HG02840 (cell line): ENCODE results near the gene TLR2.

Experiments used
- ATAC-seq: cut with Tn5 transposase; IDR thresholded peaks from one replicate; pipeline ENCODE4 v1.9.1; 2021; ENCODE audit warnings: mild to moderate bottlenecking, moderate library complexity, moderate number of reproducible peaks; ENCODE audit not compliant: unreplicated experiment, low FRiP score

The TLR2 gene

GRCh38 chr4:153684182-153684970 is at the start of gene TLR2:
Gene TLR2 (plus strand): TSS chr4:153684280. CDS start chr4:153702908, 18,628 bp downstream.
- ATAC-seq, result peak; percentile 92

DNA sequence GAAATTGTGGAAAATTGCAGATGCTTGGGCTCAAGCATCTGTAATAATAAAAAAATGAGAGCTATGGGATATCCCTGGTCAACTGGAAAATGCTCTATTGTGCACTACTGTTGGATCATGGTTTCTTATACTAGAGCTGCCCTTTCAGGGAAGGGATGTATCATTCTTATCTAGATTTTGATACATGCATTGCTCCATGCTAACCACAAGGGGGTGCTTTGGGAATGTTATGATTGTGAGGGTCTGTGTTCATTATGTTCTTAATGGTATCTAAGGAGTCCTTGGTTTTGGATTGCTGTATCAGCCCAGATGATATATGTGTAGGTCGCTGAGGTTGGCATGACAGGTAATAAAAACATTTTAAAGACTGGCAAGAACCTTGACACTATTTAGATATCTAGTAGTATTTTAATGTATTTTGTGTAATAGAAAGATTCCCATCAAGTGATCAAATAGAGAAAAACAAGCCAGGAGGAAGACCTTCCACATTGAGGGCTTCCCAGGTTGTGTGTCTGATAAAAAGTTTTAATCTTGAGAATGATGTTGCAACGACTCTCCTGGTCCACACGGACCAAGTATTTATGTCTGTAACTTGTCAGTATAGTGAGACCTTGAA is 49.2 kb upstream of the TLR2 start:
- no peak for ATAC-seq

DNA sequence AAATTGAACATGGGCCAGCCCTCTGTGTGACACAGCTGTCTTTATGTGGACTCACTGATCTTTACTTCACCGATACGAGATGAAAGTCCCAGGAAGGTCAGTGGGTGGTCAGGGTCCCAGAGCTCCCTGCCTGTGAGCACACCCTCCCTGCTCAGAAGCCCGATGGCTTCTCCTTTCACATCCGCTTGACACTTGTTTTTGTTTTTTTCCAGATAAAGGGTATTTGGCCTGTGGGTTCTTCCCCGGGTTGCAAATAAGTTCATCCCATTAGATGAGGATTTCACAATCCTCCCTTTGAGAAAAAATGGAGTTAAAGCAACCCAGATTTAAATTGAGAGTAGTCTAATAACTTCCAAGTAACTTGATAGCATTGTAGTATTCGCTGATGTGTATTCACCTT is 48.2 kb upstream of the TLR2 start:
- ATAC-seq, result no peak

DNA sequence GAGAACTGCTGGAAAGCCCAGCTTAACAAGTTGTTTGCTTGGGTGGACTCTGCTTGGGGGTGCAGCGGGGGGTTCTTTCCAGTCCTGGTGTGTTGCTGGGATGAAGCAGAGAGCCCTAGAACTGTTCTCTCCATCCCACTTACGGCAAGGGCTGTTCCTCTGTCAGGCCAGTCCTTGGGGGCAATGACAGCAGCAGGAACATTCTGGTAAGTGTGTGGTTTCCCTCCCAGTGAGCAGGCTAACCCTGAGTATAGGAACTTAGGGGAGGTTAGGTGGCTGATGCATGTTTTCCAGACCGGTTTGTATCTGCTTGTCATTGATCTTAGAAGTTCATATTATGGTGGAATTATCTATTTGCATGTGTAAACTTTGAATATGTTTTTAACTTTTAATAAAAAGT is 46.9 kb upstream of the TLR2 start:
- ATAC-seq, result no peak

GRCh38 chr4:153638011-153638410 is 46.1 kb upstream of the TLR2 start:
- ATAC-seq, result no peak

- no peak for ATAC-seq
Measured at GRCh38 chr4:153638999-153639398, 45.1 kb upstream of the TLR2 start.

- no peak for ATAC-seq
Measured at GRCh38 chr4:153639833-153640802, 44.0 kb upstream of the TLR2 start.

DNA sequence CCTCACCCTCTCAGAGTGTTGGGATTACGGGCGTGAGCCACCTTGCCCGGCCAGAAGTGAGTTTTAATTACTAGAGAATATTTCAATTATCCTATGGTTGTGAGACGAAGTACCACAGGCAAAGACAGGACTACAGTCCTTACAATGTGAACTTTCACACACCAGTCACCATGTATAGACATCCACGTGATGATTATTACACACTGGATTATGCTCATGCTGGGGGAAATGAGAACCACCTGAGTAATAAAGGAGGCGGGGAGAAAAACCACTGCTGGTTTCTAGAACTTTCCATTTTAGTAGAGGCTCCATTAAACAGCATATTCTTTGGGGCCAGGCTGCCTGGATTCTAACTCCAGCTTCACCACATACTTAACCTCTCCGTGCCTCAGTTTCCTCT is 42.5 kb upstream of the TLR2 start:
- ATAC-seq, result no peak

DNA sequence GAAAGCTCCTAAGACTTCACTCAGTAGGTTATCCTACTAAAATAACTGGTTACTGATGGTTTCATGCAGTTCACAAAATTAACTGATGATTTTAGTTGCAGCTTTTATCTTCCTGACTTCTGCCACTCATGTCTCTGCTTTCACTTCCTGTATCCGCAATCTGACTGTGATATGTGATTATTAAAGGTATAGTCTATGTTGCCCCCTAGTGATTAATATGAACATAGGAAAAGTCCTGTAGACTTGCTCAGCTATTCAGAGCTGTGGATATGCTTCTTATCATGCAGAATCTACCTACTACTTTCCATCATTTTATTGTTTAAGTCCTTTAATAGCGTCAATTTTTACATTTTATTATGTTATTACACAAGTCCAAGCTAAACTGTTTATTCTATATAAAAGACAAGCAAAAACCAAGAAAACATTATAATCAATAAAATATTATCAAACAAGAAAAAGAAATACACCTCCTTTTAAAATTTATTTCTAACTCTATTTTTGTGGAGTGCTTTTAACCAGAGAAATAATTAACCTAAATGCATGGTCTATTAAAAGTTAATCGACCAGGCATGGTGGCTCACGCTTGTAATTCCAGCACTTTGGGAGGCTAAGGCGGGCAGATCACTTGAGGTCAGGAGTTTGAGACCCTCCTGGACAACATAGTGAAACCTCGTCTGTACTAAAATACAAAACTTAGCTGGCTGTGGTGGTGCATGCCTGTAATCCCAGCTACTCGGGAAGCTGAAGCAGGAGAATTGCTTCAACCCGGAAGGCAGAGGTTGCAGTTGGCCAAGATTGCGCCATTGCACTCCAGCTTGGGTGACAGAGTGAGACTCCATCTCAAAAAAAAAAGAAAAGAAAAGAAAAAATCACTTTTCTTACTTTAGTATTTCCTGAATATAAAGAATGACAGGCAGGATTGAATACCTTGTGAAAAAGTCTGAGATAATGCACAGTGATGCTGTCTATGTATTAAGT is 40.4 kb upstream of the TLR2 start:
- no peak for ATAC-seq

GRCh38 chr4:153645183-153645582 is 38.9 kb upstream of the TLR2 start:
- ATAC-seq, result no peak

DNA sequence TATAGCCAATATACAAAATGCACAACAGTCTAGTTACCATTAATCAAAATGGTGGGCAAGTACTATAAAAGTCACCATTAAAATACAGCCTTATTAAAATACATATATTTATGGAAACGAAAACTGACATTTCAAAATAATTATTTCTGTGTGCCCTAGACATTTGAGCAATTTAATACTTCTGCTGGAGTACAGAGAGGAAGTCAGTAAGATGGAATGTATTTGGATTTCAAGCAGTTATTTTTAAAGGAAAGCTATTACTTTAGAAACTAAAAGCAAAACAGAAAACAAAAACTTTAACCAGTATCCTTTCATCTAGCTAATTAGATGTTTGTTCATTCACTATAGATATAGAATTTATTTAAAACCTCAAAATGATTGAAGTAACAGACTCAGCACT is 37.8 kb upstream of the TLR2 start:
- ATAC-seq, result no peak

GRCh38 chr4:153646978-153647377 is 37.1 kb upstream of the TLR2 start:
- no peak for ATAC-seq

DNA sequence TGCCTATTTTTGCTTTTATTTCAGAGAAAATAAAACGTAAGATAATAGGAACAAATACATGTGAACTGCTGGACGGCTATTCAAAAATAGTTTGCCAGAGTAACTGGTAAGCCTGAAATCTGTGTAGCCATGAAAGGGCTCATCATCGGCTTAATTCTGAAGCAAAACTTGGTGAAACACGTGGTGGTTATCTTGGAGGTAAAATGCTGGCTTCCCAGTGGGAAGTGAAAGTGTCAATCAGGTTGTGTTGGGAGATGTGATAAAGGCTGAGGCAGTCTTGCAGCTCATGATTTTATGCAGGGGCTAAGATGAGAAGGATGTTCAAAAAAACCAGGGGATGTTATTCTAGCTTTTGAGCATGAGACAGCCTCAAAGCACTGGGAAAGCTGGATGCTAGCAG is 36.1 kb upstream of the TLR2 start:
- no peak for ATAC-seq

- no peak for ATAC-seq
Measured at GRCh38 chr4:153649572-153649991, 34.5 kb upstream of the TLR2 start.

GRCh38 chr4:153651116-153651515 is 33.0 kb upstream of the TLR2 start:
- no peak for ATAC-seq

- ATAC-seq, result no peak
Measured at GRCh38 chr4:153651587-153651986, 32.5 kb upstream of the TLR2 start.

- ATAC-seq, result no peak
Measured at GRCh38 chr4:153652051-153652784, 31.9 kb upstream of the TLR2 start.

DNA sequence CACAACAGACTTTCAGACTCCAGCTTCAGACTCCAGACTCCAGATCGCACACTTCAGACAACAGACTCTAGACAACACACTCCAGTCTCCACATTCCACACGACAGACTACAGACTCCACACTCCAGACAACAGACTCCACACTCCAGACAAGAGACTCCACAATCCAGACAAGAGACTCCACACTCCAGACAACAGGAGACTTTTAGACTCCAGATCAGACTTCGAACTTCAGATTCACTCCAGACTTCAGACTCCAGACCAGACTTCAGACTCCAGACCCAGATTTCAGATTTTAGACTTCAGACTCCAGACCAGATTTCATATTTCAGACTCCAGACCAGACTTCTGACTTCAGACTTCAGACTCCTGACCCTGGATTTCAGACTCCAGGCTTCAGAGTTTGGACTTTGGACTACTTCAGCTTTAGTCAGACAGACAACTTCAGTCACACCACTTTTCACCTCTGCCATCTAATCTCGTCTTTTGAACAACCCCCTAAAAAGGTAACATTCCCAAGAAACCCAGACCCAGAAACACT is 29.0 kb upstream of the TLR2 start:
- no peak for ATAC-seq

DNA sequence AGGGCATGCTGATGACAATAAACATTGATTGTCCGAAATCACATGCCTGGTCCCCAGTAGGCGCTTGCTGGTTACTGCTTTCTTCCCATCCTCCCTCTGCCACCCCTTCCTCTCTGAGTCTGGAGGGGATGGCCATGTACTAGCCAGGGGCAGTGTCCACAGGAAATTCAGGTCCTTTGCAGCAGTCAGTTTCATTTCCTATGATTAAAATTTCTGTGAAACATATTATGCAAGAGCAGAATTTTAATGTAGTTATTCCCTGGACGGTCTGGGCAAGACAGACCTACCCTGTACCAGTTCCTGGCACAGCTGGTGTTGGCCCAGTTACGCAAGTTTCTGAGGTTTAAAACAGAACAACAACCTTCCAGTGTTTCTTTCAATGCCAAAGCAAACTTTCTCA is 28.2 kb upstream of the TLR2 start:
- no peak for ATAC-seq
